ENCODE measurements around the gene DNAJB12.
A peak's percentile ranks its signal among the peaks of the same experiment; 100 is the strongest.
"Not testable (repeated sequence)": the region's sequence is repeated elsewhere in the genome, so short reads cannot be mapped to it uniquely, and the experiment has no call there.

Gene DNAJB12

DNA sequence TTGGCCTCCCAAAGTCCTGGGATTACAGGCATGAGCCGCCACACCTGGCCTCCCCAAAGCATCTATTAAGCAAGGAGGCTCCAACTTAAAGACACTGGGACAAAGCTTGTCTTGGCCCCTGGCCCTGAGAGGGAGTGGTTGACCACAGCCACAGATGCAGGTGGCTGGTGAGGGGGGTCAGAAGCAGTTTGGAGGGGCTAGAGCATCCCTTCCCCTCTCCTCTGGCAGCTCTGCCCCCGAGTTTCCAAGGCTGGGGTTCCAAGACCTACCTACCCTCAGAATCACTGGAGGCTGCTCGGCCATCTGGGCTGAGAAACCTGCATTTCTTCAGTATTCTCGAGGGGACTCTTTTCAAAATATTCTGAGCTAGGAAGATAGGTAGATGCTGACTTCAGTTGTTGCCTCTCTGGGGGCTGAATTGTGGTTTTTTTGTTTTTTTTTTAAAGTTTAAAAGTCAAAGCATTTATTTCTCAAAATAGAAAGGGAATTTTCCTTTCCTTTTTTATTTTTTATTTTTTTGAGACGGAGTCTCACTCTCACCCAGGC is 48.4 kb downstream of the DNAJB12 start:
- POLR2A ChIA-PET, result interaction anchor here (0.6 kb wide), 1 partner anchor 34 kb away, joined by 3 read pairs; no protein-coding TSS in a partner anchor
- no peak for DNase-seq (ENCODE audit: extremely low spot score)
- TF ChIP-seq, protein P1, sequence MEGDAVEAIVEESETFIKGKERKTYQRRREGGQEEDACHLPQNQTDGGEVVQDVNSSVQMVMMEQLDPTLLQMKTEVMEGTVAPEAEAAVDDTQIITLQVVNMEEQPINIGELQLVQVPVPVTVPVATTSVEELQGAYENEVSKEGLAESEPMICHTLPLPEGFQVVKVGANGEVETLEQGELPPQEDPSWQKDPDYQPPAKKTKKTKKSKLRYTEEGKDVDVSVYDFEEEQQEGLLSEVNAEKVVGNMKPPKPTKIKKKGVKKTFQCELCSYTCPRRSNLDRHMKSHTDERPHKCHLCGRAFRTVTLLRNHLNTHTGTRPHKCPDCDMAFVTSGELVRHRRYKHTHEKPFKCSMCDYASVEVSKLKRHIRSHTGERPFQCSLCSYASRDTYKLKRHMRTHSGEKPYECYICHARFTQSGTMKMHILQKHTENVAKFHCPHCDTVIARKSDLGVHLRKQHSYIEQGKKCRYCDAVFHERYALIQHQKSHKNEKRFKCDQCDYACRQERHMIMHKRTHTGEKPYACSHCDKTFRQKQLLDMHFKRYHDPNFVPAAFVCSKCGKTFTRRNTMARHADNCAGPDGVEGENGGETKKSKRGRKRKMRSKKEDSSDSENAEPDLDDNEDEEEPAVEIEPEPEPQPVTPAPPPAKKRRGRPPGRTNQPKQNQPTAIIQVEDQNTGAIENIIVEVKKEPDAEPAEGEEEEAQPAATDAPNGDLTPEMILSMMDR (IDR thresholded peaks at IDR 0.05; ENCODE audit: control extremely low read depth, extremely low read depth, low read depth, missing control alignments), result no peak
- CTCF ChIA-PET, result interaction anchor here (1.2 to 3.0 kb wide), 4 partner anchors 9 to 30 kb away, joined by 3 to 10 read pairs (median 6); no protein-coding TSS in a partner anchor

DNA sequence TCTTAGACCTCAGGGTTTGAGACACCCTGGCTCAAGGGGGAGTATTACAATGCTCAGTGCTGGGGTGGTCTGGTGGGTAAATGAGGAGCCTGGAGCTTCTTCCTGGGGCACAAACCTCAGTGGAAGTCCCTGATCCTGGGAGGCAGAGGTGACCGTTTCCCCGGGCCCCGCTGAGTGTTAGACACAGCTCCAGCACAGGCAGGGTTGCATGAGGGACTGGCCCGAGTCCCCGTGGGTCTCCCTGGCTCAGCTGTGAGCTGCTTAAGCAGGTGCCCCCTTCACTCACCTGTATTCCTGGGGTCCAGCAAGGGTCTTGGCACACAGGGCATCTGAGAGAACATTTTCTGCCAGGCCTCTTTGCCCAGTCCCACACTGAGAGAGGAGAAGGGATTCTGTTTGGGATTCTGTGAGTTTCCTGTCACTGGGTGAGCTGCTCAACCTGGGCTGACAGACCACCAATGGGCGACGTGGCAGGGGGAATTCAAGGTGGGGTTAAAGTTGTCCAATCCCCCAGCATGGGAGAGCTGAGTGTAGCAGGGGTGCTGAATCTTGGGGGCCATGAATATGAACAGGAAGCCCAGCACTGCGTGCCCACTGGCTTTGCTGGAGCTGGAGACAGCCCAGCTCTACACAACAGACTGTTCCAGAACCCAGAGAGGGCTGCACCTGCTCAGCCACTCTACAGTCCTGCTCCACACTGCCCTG is 51.1 kb downstream of the DNAJB12 start:
- no peak for DNase-seq (ENCODE audit: extremely low spot score)
- CTCF ChIA-PET, result interaction anchor here (1.0 to 2.2 kb wide), 7 partner anchors 8 to 46 kb away, joined by 3 to 10 read pairs (median 5); no protein-coding TSS in a partner anchor
- POLR2A ChIA-PET, result interaction anchor here (1.1 to 1.7 kb wide), 3 partner anchors 11 to 30 kb away, joined by 4 to 10 read pairs (median 7); partner anchors contain the start of gene DDIT4
- TF ChIP-seq, protein P1 (IDR thresholded peaks at IDR 0.05; ENCODE audit: control extremely low read depth, extremely low read depth, low read depth, missing control alignments), result no peak

DNA sequence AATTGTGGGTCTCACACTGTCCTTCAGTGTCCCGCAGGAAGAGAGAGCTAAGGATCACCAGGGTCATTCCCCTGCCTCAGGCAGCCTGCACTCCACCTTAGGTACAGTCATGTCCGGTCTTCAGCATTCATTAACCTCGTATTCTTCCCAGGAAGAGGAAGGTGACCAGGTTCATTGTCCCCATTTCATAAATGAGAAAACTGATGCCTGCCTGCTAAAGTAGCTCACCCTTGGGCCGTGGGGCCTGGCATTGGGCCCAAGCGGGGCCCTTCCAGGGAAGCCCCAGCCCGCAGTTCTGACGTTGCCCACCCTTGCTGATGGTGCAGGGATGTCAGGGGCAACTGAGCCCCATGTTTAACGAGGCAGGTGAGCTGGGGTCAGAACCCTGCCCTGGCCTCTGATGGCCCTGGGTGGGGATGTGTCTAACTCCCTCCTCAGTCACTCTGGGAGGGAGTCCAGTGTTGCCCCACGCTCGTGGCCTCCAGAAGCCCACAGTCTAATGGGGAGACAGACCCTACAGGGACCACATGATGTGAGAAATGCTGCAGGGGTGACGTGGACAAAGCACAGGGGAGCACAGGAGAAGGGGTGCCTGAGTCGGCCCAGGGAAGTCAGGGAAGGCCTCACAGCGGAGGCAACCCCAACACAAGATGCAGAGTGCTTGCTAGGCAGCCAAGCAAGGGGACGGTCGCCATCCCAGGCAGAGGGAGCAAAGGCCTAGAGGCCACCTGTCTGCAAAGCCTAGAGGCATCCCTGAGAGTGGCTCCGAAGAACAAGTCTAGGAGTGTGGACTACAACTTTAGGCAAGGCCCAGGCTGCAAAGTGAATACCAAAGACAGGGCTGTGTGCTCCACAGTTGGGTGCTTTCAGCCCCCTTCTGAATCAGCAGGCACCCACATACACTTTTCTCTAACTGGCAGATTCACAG is 55.9 kb downstream of the DNAJB12 start:
- ChIA-PET CTCF (no interaction called here), POLR2A (interaction anchor here (0.6 to 0.9 kb wide), 5 partner anchors 10 to 796 kb away, joined by 3 read pairs; partner anchors contain the start of genes ANAPC16 and ASCC1)
- DNase-seq (ENCODE audit: extremely low spot score), result no peak
- TF ChIP-seq, protein P1 (IDR thresholded peaks at IDR 0.05; ENCODE audit: control extremely low read depth, extremely low read depth, low read depth, missing control alignments), result no peak

DNA sequence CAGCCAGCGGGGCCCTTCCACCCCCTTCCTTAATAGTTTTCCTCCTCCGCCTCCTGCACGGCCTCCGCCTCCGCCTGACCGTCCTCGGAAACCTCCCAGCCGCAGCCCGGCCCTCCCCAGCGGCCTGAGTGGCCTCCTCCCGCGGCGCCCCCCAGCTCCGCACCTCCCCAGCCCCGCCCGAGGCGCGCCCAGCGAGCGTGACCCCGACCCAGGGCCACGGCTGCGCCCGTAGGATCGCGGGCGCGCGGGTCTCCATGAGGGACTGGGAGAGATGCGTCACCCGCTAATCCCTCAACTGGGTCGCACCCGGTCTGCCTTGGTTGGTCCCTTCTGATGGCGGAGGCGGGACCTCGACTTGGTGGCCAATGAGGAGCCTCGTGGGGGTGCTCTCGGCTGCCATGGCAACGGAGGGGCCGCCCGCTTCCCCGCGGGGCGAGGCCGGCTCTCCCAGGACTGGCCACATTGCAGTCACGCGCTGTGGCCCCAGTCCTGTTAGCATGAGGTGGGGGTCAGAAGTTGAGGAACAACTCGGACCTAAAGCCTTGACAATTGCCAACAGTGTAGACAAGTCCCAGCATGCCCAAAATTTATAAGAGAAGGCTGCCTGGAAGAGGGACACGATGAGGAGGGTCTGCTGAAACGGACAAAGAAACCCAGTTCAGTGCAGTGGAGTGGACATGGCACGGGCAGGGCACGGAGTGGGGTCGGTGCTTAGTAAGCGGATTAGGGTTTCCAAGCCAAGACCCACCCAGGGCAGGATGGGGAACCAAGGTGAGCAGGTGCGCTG is 56.7 kb downstream of the DNAJB12 start:
- ChIA-PET POLR2A (interaction anchor here (0.7 to 6.5 kb wide), 15 partner anchors 11 to 171 kb away, joined by 3 to 86 read pairs (median 5); partner anchors contain the start of gene DDIT4), CTCF (interaction anchor here (1.0 to 2.2 kb wide), 6 partner anchors 8 to 28 kb away, joined by 3 to 13 read pairs (median 4); partner anchors contain the start of gene DDIT4)
- peak; percentile 94 for DNase-seq (ENCODE audit: extremely low spot score)
- TF ChIP-seq, protein P1 (IDR thresholded peaks at IDR 0.05; ENCODE audit: control extremely low read depth, extremely low read depth, low read depth, missing control alignments), result no peak

DNA sequence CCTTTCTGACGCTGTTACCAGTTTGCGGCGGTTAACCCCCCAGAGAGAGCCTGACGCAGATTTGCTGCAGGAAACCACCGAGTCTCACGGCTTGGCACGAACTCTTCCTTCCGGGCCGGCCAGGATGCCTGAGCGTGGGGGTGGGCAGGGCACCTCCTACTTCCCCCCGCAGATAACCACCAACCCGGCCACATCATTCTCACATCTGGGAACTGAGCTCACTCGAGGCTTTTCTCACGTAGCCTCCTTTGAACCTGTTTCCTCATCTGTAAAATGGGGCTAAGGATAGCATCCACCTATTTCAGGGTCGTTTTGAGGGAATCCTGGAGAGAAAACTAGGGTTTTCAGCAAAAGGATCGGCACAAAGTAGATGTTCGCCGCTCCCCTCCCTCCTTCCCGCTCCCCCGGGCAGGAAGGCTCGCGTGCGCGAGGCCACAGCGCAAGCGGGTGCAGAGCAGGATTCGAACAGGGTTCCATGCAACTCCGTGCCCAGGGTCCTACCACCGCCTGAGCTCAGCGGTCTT is 57.4 kb downstream of the DNAJB12 start:
- ChIA-PET POLR2A (interaction anchor here (0.5 to 6.5 kb wide), 18 partner anchors 10 to 170 kb away, joined by 3 to 86 read pairs (median 4); partner anchors contain the start of gene DDIT4), CTCF (interaction anchor here (1.0 to 2.2 kb wide), 6 partner anchors 9 to 27 kb away, joined by 3 to 13 read pairs (median 4); partner anchors contain the start of gene DDIT4)
- DNase-seq (ENCODE audit: extremely low spot score), result peak; percentile 85
- TF ChIP-seq, protein P1 (IDR thresholded peaks at IDR 0.05; ENCODE audit: control extremely low read depth, extremely low read depth, low read depth, missing control alignments), result no peak

DNA sequence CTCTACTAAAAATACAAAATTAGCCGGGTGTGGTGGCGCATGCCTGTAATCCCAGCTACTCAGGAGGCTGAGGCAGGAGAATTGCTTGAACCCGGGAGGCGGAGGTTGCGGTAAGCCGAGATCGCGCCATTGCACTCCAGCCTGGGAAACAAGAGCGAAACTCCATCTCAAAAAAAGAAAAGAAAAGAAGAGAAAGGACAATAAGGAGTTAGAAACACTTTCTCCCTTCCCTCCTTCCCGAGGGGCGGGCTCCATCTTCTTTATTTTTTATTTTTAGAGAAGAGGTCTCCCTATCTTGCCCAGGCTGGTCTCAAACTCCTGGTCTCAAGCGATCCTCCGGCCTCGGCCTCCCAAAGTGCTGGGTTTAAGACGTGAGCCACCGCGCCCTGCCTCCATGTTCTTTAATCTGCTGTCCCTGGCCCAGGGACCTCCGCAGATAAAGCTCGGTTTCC is 57.9 kb downstream of the DNAJB12 start:
- ChIA-PET CTCF (interaction anchor here (0.9 to 2.2 kb wide), 7 partner anchors 9 to 43 kb away, joined by 3 to 13 read pairs (median 3); partner anchors contain the start of gene DDIT4), POLR2A (interaction anchor here (0.5 to 6.5 kb wide), 15 partner anchors 10 to 49 kb away, joined by 3 to 86 read pairs (median 5); partner anchors contain the start of gene DDIT4)
- not testable (repeated sequence) for DNase-seq (ENCODE audit: extremely low spot score)

Data from GM10248 (cell line).